ENCODE measurements around the gene VPS39.

GRCh38 chr15:42152196-42152920 is 55.7 kb downstream of the VPS39 start:
- TF ChIP-seq CTCF (IDR thresholded peaks at IDR 0.05; ENCODE audit: low read depth, low read length, poor library complexity, severe bottlenecking) = no peak
- TF ChIP-seq EZH2phosphoT487 (IDR thresholded peaks at IDR 0.05; ENCODE audit: borderline replicate concordance, low read length) = no peak
